NCI-H1092 (cell line): ENCODE measurements around the gene FAM177A1.
"Not testable (repeated sequence)": the region's sequence is repeated elsewhere in the genome, so short reads cannot be mapped to it uniquely, and the experiment has no call there.

Experiments used
- DNase-seq: peaks from one replicate; lab custom pipeline; 2025; lab: John Stamatoyannopoulos, UW

The FAM177A1 gene, protein sequence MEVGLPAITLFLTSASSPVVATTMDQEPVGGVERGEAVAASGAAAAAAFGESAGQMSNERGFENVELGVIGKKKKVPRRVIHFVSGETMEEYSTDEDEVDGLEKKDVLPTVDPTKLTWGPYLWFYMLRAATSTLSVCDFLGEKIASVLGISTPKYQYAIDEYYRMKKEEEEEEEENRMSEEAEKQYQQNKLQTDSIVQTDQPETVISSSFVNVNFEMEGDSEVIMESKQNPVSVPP

GRCh38 chr14:35046048-35046750 lies at the start of gene FAM177A1:
Gene FAM177A1 (plus strand): TSS chr14:35046272. CDS start chr14:35046464, 192 bp downstream.
- peak; percentile 98 for DNase-seq

DNA sequence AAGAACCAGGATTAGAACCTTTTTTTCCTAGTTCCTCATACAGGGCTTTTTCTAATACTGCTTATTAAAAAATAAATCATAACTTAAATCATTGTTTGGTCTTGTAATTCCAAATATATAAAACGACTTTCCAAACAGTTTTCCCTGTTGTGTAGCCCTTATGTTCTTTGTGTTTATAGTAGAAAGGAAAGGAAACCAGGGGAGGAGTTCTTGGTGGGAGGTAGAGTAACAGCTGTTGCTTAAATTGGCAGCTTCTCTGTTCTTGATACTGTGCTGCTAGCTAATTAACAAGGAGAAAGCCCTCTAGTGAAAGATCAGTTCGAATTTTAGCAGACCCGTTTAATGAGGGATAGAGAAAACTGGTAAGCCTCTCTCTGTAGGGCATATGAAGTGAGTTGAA lies 48.3 kb upstream of the FAM177A1 start:
- no peak for DNase-seq

DNA sequence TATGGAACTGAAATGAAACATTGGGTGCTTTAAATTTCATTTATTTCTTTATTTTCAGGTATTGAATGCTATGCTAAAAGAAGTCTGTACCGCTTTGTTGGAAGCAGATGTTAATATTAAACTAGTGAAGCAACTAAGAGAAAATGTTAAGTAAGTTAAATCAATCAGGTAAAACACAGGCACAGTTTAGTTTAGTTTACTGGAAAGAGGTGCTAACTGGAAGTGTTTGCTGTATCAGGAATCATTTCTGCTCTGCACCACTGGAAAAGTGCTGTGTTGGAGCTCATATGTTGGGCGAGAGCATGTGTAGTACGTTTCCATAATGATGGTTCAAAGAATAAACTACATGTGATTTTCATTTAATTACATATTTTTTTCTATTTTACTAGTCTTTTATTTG lies 46.6 kb upstream of the FAM177A1 start:
- DNase-seq, result no peak

DNA sequence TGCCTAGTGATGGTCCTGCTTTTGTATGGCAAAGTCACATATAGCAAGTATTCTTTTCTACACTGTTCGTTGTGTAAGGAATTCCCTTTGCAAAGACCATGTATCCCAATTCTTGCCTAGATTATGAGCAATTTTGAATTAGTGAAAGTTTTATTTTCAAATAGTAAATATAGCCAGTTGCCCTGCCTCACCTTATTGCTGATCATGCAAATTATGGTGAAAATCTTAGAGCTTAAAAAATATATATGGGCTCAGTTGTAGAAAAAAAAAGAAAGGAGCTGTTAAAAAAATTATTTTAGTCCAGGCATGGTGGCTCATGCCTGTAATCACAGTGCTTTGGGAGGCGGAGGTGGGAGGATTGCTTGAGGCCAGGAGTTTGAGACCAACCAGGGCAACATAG lies 44.5 kb upstream of the FAM177A1 start:
- DNase-seq, result no peak

DNA sequence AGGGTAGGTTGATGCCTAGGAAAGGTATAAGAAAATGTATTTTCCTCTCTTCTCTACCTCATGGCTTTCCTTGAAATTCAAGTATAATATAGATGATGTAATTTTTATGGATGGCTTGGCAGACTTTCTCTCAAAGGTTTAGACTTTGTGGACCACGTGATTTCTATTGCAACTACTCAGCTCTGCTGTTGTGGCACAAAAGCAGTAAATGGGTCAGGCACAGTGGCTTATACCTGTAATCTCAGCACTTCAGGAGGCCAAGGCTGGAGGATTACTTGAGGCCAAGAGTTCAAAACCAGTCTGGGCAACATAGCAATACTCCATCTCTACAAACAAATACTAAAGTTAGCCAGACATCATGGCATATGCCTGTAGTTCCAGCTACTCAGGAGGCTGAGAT lies 41.2 kb upstream of the FAM177A1 start:
- no peak for DNase-seq

GRCh38 chr14:35016568-35016967 lies 29.5 kb upstream of the FAM177A1 start:
- DNase-seq, result no peak

DNA sequence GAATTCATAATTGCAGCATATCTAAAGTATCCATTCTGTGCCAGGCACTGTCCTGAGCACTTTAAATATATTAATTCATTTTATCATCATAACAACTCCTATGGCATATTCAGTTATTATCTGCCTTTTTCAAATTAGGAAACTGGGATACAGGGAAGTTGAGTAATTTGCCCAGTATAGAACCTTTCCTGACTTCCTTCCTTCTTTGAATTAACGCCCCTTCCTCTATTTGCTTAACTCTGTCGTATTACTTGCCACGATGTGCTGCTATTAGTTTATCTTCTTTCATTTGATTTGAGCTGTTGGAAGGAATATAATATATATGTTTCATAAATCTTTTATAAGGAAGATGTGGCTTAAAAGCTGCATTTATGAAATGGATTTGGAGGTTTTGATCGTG lies 25.4 kb upstream of the FAM177A1 start:
- no peak for DNase-seq

- DNase-seq, result no peak
These were observed 17.6 kb upstream of the FAM177A1 start for GRCh38 chr14:35028435-35028834.

- DNase-seq, result no peak
These were observed 13.5 kb upstream of the FAM177A1 start for GRCh38 chr14:35032562-35032961.

GRCh38 chr14:35034440-35034833 lies 11.6 kb upstream of the FAM177A1 start:
- DNase-seq, result no peak

DNA sequence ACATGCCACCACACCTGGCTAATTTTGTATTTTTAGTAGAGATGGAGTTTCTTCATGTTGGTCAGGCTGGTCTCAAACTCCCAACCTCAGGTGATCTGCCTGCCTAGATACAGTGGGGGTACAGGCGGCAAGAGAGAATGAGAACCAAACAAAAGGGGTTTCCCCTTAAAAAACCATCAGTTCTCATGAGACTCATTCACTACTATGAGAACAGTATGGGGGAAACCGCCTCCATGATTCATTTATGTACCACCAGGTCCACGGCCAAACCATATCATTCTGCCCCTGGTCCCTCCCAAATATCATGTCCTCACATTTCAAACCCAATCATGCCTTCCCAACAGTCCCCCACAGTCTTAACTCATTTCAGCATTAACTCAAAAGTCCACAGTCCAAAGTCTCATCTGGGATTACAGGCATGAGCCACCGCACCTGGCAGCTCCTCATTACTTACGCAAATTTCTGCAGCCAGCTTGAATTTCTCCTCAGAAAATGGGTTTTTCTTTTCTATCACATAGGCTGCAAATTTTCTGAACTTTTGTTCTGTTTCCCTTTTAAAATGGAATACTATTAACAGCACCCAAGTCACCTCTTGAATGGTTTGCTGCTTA lies 11.0 kb upstream of the FAM177A1 start:
- DNase-seq, result not testable (repeated sequence)

DNA sequence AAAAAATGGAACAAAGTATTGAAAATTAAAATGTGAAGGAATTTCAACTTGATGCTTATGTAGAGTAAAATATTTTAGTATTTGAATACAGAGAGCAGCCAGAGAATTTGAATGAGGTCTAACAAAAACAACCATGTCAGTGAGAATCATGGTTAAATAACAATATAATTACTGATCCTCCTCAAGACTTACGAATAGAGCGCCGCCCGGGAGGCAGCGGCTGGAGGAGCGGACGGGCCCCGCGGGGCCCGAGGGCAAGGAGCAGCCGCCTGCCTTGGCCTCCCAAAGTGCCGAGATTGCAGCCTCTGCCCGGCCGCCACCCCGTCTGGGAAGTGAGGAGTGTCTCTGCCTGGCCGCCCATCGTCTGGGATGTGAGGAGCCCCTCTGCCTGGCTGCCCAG lies 7.8 kb upstream of the FAM177A1 start:
- not testable (repeated sequence) for DNase-seq

GRCh38 chr14:35042632-35043031 lies 3.4 kb upstream of the FAM177A1 start:
- no peak for DNase-seq

GRCh38 chr14:35043046-35043445 lies 3.0 kb upstream of the FAM177A1 start:
- DNase-seq, result no peak

DNA sequence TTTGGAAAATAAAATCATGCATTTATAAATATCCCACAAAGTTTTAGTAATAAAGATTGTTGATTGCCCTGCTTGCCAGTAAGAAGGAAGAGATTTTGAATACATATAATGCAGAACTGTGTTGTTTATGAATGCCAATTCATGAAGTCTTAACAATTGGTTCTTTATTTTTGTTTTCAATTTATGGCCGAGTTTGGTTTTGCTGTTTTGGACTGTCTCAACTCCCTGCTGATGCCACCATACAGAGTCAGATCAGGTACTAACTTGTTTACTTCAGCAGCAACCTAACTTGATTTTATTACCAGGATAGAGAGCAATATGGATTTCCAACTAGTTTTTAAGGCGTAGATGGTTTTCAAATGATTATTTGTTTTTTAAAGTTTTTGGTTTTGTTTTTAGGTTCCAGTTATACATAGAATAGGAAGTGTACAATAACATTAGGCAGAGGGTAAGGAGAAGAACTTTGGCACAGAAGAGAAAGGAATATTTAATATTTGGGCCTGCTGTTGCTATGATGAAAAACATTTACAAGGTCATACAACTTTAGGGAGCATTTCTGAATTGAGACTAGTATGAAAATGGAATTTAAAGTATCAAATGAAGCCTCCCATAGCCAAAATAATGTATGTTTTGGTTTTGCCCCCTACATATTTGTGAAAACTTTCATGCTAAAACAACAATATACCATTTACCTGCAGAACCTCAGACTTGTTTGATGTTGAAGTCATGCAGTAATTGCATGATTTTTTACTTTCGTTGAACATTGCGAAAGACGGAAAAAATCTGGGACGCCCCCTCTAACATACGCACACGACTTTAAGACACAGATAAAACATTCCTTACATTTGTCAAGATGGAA lies 904 bp upstream of the FAM177A1 start:
- DNase-seq, result no peak

DNA sequence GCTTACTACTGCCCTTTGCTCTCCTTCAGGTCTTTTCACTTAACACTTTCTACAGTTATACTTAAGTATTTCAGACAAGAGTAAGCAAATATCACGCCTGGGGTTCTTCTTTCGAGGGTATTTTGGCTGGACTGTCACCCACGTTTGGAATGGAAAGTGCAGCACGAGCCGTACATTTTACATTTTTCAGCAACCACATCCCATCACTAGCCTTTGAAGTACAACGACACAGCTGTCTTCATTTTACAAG lies 349 bp upstream of the FAM177A1 start:
- no peak for DNase-seq

GRCh38 chr14:35046751-35047536 lies 872 bp downstream of the FAM177A1 start:
- no peak for DNase-seq

- no peak for DNase-seq
These were observed 2.0 kb downstream of the FAM177A1 start for GRCh38 chr14:35047976-35048513.

DNA sequence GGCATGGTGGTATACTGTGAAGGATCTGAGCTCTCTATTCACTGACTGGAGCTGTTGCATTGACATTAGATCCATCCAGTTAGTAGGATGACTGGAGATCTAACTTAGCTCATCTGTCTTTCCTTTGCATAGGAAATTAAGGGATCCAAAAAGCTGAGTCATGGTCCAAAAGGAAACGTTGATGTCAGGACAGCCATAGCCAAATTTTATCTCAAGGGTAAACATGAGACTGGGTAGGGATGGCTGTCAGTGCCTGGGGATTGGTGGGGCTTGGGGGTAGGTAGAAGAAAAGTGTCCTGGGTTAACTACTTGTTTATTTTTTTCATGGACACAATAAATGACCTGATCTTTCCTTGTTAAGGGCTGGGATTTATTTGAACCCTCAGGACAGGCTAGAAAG lies 4.6 kb downstream of the FAM177A1 start:
- DNase-seq, result no peak

GRCh38 chr14:35051796-35052195 lies 5.7 kb downstream of the FAM177A1 start:
- DNase-seq, result no peak

DNA sequence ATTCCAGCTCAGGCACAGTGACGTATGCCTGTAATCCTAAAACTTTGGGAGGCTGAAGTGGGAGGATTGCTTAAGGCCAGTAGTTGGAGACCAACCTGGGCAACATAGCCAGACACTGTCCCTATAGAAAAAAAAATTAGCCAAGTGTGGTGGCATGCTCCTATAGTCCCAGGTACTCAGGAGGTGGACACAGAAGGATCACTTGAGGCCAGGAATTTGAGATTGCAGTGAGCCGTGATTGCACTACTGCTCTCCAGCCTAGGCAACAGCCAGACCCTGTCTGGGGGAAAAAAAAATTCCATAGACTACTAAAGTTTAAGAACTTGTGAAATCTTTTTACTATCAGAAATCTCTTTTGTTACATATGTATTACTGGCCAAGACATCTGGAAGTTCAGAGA lies 6.6 kb downstream of the FAM177A1 start:
- DNase-seq, result no peak
